Measurements from ENCODE around the gene EHBP1L1. TPM values are rescaled to one million over a fixed set of nuclear protein-coding genes. Genes with fewer than 3 reads are reported as not detected.
"Not testable (repeated sequence)": the region's sequence is repeated elsewhere in the genome, so short reads cannot be mapped to it uniquely, and the experiment has no call there.

EHBP1L1 gene
- polyA plus RNA-seq, 4 donors = 36.1 to 131 (median 62.4) TPM

DNA sequence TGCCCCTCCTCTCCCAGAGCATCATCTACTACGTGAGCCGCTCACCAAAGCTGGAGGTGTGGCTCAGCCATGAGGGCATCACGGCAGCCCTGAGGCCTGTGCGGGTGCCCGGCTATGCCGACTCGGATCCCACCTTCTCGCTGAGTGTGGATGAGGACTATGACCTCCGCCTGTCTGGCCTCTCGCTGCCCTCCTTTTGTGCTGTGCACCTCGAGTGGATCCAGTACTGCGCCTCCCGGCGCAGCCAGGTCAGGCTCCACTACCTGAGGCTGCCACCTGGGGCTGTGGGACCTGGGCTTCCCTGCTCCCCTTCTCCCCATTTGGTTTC lies 58.2 kb downstream of the EHBP1L1 start:
- H3K9me3 ChIP-seq (ENCODE audit: control insufficient read depth in 2 of 2, insufficient read depth in 1 of 2, low read depth in 1 of 2, low read length in 1 of 2) = no peaks in the 10 kb centered on the region
- 90 to 93% (median 91%) methylated on average over 14 of the region's 14 CpGs for WGBS, 3 donors
- DNase-seq (no peak), FAIRE-seq (no peak)
- H3K27me3 ChIP-seq (ENCODE audit: control insufficient read depth in 3 of 3, insufficient read depth in 3 of 3, low read length in 3 of 3) = no peaks in the 10 kb centered on the region
- H3K4me1 ChIP-seq (ENCODE audit: control insufficient read depth in 3 of 3, insufficient read depth in 2 of 3, low read depth in 1 of 3, low read length in 2 of 3) = peaks cover 0 to 13% (median 0%) of the 10 kb centered on the region in 3 donors
- H3K27ac ChIP-seq (ENCODE audit: low read depth in 1 of 3, low read length in 2 of 3) = no peak overlapping the region
- H3K4me3 ChIP-seq (ENCODE audit: low read depth in 1 of 3, low read length in 3 of 3) = no peak overlapping the region
- peaks cover 18 to 85% (median 36%) of the 10 kb centered on the region in 3 donors for H3K36me3 ChIP-seq (ENCODE audit: control insufficient read depth in 3 of 3, insufficient read depth in 2 of 3, low read depth in 1 of 3, low read length in 3 of 3)

DNA sequence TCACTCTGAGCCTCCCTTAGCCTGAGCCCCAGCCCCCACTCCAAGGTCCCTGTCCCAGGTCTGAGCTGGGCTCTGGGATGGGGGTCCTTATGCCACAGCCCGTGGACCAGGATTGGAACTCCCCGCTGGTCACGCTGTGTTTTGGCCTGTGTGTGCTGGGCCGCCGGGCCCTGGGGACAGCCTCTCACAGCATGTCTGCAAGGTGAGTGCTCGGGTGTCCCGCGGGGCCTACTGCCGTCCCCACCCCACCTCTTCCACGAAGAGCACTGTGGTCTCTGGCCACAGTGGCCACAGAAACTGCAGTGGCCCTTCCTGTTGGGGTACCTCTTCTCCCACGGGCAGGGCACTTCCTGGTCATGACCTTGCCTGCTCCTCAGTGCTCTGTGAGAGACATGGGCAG lies 58.6 kb downstream of the EHBP1L1 start:
- H3K4me3 ChIP-seq (ENCODE audit: low read depth in 1 of 3, low read length in 3 of 3) = no peak overlapping the region
- FAIRE-seq (no peak), DNase-seq (no peak)
- 83 to 94% (median 85%) methylated on average over 11 of the region's 11 CpGs for WGBS, 3 donors
- no peaks in the 10 kb centered on the region for H3K9me3 ChIP-seq (ENCODE audit: control insufficient read depth in 2 of 2, insufficient read depth in 1 of 2, low read depth in 1 of 2, low read length in 1 of 2)
- H3K27ac ChIP-seq (ENCODE audit: low read depth in 1 of 3, low read length in 2 of 3) = no peak overlapping the region
- H3K4me1 ChIP-seq (ENCODE audit: control insufficient read depth in 3 of 3, insufficient read depth in 2 of 3, low read depth in 1 of 3, low read length in 2 of 3) = peaks cover 0 to 13% (median 0%) of the 10 kb centered on the region in 3 donors
- H3K36me3 ChIP-seq (ENCODE audit: control insufficient read depth in 3 of 3, insufficient read depth in 2 of 3, low read depth in 1 of 3, low read length in 3 of 3) = peaks cover 18 to 81% (median 32%) of the 10 kb centered on the region in 3 donors
- no peaks in the 10 kb centered on the region for H3K27me3 ChIP-seq (ENCODE audit: control insufficient read depth in 3 of 3, insufficient read depth in 3 of 3, low read length in 3 of 3)

DNA sequence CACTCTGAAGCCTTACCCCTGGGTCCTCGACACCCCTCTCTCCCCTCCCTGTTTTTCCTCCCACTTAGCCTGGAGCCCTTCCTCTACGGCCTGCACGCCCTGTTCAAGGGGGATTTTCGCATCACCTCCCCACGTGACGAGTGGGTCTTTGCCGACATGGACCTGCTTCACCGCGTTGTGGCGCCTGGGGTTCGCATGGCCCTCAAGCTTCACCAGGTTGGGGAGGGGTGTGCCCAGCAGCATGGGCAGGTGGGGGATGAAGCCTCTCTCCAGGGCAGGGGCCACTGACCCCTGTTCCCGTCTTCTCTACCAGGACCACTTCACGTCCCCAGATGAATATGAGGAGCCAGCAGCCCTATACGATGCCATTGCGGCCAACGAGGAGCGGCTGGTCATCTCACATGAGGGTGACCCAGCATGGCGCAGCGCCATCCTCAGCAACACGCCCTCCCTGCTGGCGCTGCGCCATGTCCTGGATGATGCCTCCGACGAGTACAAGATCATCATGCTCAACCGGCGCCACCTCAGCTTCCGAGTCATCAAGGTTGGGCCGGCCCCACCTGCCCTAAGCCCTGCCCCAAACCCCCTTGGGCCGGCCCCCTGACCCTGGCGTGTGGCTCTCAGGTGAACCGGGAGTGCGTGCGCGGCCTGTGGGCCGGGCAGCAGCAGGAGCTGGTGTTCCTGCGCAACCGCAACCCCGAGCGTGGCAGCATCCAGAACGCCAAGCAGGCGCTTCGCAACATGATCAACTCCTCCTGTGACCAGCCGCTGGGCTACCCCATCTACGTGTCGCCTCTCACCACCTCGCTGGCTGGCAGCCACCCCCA lies 59.3 kb downstream of the EHBP1L1 start:
- DNase-seq (no peak), FAIRE-seq (no peak)
- Histone ChIP-seq H3K4me1 (ENCODE audit: control insufficient read depth in 3 of 3, insufficient read depth in 2 of 3, low read depth in 1 of 3, low read length in 2 of 3) (peaks cover 0 to 13% (median 0%) of the 10 kb centered on the region in 3 donors), H3K36me3 (ENCODE audit: control insufficient read depth in 3 of 3, insufficient read depth in 2 of 3, low read depth in 1 of 3, low read length in 3 of 3) (peaks cover 18 to 81% (median 31%) of the 10 kb centered on the region in 3 donors), H3K27me3 (ENCODE audit: control insufficient read depth in 3 of 3, insufficient read depth in 3 of 3, low read length in 3 of 3) (no peaks in the 10 kb centered on the region), H3K4me3 (ENCODE audit: low read depth in 1 of 3, low read length in 3 of 3) (no peak overlapping the region), H3K27ac (ENCODE audit: low read depth in 1 of 3, low read length in 2 of 3) (no peak overlapping the region), H3K9me3 (ENCODE audit: control insufficient read depth in 2 of 2, insufficient read depth in 1 of 2, low read depth in 1 of 2, low read length in 1 of 2) (no peaks in the 10 kb centered on the region)
- 93 to 95% (median 95%) methylated on average over 46 of the region's 46 CpGs for WGBS, 3 donors

GRCh38 chr11:65636108-65637031 lies 60.5 kb downstream of the EHBP1L1 start:
- H3K36me3 ChIP-seq (ENCODE audit: control insufficient read depth in 3 of 3, insufficient read depth in 2 of 3, low read depth in 1 of 3, low read length in 3 of 3) = peaks cover 15 to 74% (median 23%) of the 10 kb centered on the region in 3 donors
- WGBS, 3 donors = 86 to 93% (median 92%) methylated on average over 25 to 28 of the region's 28 CpGs
- peaks cover 0 to 2% (median 0%) of the 10 kb centered on the region in 3 donors for H3K27me3 ChIP-seq (ENCODE audit: control insufficient read depth in 3 of 3, insufficient read depth in 3 of 3, low read length in 3 of 3)
- peaks cover 0 to 13% (median 0%) of the 10 kb centered on the region in 3 donors for H3K4me1 ChIP-seq (ENCODE audit: control insufficient read depth in 3 of 3, insufficient read depth in 2 of 3, low read depth in 1 of 3, low read length in 2 of 3)
- FAIRE-seq (no peak), DNase-seq (no peak)
- no peaks in the 10 kb centered on the region for H3K9me3 ChIP-seq (ENCODE audit: control insufficient read depth in 2 of 2, insufficient read depth in 1 of 2, low read depth in 1 of 2, low read length in 1 of 2)
- no peak overlapping the region for H3K4me3 ChIP-seq (ENCODE audit: low read depth in 1 of 3, low read length in 3 of 3)
- H3K27ac ChIP-seq (ENCODE audit: low read depth in 1 of 3, low read length in 2 of 3) = peak overlapping the region in 1 of 3 donors; percentile 21

- Histone ChIP-seq H3K9me3 (ENCODE audit: control insufficient read depth in 2 of 2, insufficient read depth in 1 of 2, low read depth in 1 of 2, low read length in 1 of 2) (no peaks in the 10 kb centered on the region), H3K27me3 (ENCODE audit: control insufficient read depth in 3 of 3, insufficient read depth in 3 of 3, low read length in 3 of 3) (peaks cover 0 to 9% (median 0%) of the 10 kb centered on the region in 3 donors), H3K4me1 (ENCODE audit: control insufficient read depth in 3 of 3, insufficient read depth in 2 of 3, low read depth in 1 of 3, low read length in 2 of 3) (peaks cover 0 to 13% (median 2%) of the 10 kb centered on the region in 3 donors), H3K36me3 (ENCODE audit: control insufficient read depth in 3 of 3, insufficient read depth in 2 of 3, low read depth in 1 of 3, low read length in 3 of 3) (peaks cover 15 to 71% (median 19%) of the 10 kb centered on the region in 3 donors), H3K4me3 (ENCODE audit: low read depth in 1 of 3, low read length in 3 of 3) (no peak overlapping the region), H3K27ac (ENCODE audit: low read depth in 1 of 3, low read length in 2 of 3) (peak overlapping the region; percentile 13 to 94 (median 38))
- DNase-seq (no peak), FAIRE-seq (no peak)
- 80 to 89% (median 88%) methylated on average over 3 of the region's 3 CpGs for WGBS, 3 donors
Observed at GRCh38 chr11:65637032-65637557, 61.2 kb downstream of the EHBP1L1 start.

DNA sequence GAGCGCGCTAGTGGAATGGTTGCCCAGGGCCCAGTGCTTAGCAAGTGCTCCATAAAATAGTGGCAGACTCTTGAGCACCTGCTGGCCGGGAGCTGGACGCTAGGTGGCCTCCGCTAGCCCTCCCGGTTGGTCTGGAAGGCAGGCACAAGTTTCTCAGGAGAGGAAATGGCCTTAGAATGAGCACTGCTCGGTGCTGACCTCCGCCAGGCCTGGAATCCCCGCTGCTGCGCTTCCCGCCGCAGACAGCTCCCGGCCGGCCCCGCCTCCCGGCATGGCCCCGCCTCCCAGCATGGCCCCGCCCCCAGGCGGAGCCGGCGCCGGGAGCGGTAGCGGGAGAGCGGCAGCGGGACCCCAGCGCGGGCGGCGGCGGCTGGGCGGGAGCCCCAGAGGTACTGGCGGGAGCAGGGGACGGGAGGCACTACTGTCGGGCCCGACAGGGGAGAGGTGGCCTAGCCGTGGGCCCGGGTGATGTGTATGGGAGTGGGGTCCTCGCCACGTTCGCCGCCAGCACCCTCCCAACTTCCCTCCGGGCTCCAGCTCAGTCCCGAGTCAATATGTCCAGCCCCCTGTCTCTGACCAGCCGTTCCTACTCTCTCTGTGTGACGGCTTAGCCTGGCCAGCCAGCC lies 62.1 kb downstream of the EHBP1L1 start, which contains the start of gene SIPA1:
SIPA1 (plus strand) TSS at position 308 of the 626 bp plus-strand sequence. CDS start 2,821 bp downstream, outside the sequence.
- H3K4me1 ChIP-seq (ENCODE audit: control insufficient read depth in 3 of 3, insufficient read depth in 2 of 3, low read depth in 1 of 3, low read length in 2 of 3) = peaks cover 0 to 18% (median 2%) of the 10 kb centered on the region in 3 donors
- H3K9me3 ChIP-seq (ENCODE audit: control insufficient read depth in 2 of 2, insufficient read depth in 1 of 2, low read depth in 1 of 2, low read length in 1 of 2) = no peaks in the 10 kb centered on the region
- DNase-seq (peak; percentile 62 to 88), FAIRE-seq (no peak)
- WGBS, 3 donors = 4 to 8% (median 6%) methylated on average over 26 to 46 of the region's 46 CpGs
- peaks cover 0 to 15% (median 0%) of the 10 kb centered on the region in 3 donors for H3K27me3 ChIP-seq (ENCODE audit: control insufficient read depth in 3 of 3, insufficient read depth in 3 of 3, low read length in 3 of 3)
- peak within 1 kb of the TSS; percentile 58 to 72 (median 71) for H3K4me3 ChIP-seq (ENCODE audit: low read depth in 1 of 3, low read length in 3 of 3)
- H3K36me3 ChIP-seq (ENCODE audit: control insufficient read depth in 3 of 3, insufficient read depth in 2 of 3, low read depth in 1 of 3, low read length in 3 of 3) = peaks cover 15 to 69% (median 17%) of the 10 kb centered on the region in 3 donors
- H3K27ac ChIP-seq (ENCODE audit: low read depth in 1 of 3, low read length in 2 of 3) = peak within 1 kb of the TSS; percentile 68 to 94 (median 75)

DNA sequence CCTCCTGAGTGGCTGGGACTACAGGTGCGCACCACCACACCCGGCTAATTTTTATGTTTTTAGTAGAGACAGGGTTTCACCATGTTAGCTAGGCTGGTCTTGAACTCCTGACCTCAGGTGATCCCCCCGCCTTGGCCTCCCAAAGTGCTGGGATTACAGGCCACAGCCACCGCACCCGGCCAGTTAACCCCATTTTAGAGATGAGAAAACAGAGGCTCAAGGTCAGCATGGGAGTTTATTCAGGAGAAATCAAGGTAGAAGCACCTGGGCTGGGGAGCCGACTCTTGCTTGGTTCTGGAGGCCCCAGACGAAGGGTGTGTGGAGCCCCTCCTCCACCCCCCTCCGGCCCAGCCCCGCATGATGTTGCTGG lies 63.4 kb downstream of the EHBP1L1 start:
- WGBS, 3 donors = 71 to 90% (median 78%) methylated on average over 9 of the region's 9 CpGs
- Histone ChIP-seq H3K27me3 (ENCODE audit: control insufficient read depth in 3 of 3, insufficient read depth in 3 of 3, low read length in 3 of 3) (peaks cover 0 to 15% (median 0%) of the 10 kb centered on the region in 3 donors), H3K27ac (ENCODE audit: low read depth in 1 of 3, low read length in 2 of 3) (peak overlapping the region in 1 of 3 donors; percentile 71)

More for the DNA sequence above, 63.4 kb downstream of the EHBP1L1 start:
- Histone ChIP-seq H3K36me3 (ENCODE audit: control insufficient read depth in 3 of 3, insufficient read depth in 2 of 3, low read depth in 1 of 3, low read length in 3 of 3) (peaks cover 14 to 61% (median 17%) of the 10 kb centered on the region in 3 donors), H3K4me1 (ENCODE audit: control insufficient read depth in 3 of 3, insufficient read depth in 2 of 3, low read depth in 1 of 3, low read length in 2 of 3) (peaks cover 0 to 24% (median 2%) of the 10 kb centered on the region in 3 donors)
- FAIRE-seq; H3K9me3 ChIP-seq (ENCODE audit: control insufficient read depth in 2 of 2, insufficient read depth in 1 of 2, low read depth in 1 of 2, low read length in 1 of 2); DNase-seq; H3K4me3 ChIP-seq (ENCODE audit: low read depth in 1 of 3, low read length in 3 of 3): not testable (repeated sequence)
